Measurements from ENCODE around the gene TOM1L1. TPM values are rescaled to one million over a fixed set of nuclear protein-coding genes. Genes with fewer than 3 reads are reported as not detected.

Gene TOM1L1
- total RNA-seq, 5 donors from 2014 or later (not counting 1 experiment from before 2014, with no cell fraction given), result 0.26 to 0.67 (median 0.49) TPM; not detected in 1

DNA sequence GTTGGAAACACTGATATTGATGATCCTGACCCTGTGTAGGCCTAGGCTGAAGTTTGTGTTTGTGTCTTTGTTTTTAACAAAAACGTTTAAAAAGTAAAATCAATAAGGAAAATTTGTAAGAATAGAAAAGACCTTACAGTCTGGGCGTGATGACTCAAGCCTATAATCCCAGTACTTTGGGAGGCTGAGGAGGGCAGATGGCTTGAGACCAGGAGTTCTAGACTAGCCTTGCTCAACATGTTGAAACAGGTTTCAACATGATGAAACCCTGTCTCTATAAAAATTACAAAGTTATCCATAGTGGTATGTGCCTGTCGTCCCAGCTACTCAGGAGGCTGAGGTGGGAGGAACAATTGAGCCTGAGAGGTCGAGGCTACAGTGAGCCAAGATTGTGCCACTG lies 18.3 kb upstream of the TOM1L1 start:
- no peak for DNase-seq
- H3K27me3 Mint-ChIP-seq, result peaks cover 2 to 14% of the 10 kb centered on the region in 2 donors
- Histone ChIP-seq H3K4me1 (ENCODE audit: control insufficient read depth in 1 of 2, extremely low read depth in 1 of 2, insufficient read depth in 2 of 2, low read length in 2 of 2) (no peaks in the 10 kb centered on the region), H3K36me3 (ENCODE audit: control insufficient read depth in 2 of 2, extremely low read depth in 1 of 2, insufficient read depth in 1 of 2, low read length in 1 of 2) (no peaks in the 10 kb centered on the region), H3K4me3 (ENCODE audit: control insufficient read depth in 1 of 2, extremely low read depth in 1 of 2, low read length in 1 of 2) (no peak overlapping the region), H3K27me3 (replicated peaks in 1 of 2; ENCODE audit: control insufficient read depth in 2 of 2, extremely low read depth in 1 of 2, insufficient read depth in 2 of 2, low read length in 1 of 2) (no peaks in the 10 kb centered on the region), H3K27ac (ENCODE audit: low read length) (no peak overlapping the region), H3K9me3 (no peaks in the 10 kb centered on the region)
- no peak overlapping the region for H3K27ac Mint-ChIP-seq
- WGBS (ENCODE audit: insufficient coverage), result 52% methylated on average over 2 of the region's 4 CpGs
- ATAC-seq (replicated peaks in 1 of 4), result no peak
- ChIA-PET POLR2A (no interaction called here), CTCF (no interaction called here)
- no peaks in the 10 kb centered on the region for H3K9me3 Mint-ChIP-seq
- no peaks in the 10 kb centered on the region for H3K36me3 Mint-ChIP-seq
- H3K4me1 Mint-ChIP-seq, result no peaks in the 10 kb centered on the region
- no peak overlapping the region for H3K4me3 Mint-ChIP-seq

DNA sequence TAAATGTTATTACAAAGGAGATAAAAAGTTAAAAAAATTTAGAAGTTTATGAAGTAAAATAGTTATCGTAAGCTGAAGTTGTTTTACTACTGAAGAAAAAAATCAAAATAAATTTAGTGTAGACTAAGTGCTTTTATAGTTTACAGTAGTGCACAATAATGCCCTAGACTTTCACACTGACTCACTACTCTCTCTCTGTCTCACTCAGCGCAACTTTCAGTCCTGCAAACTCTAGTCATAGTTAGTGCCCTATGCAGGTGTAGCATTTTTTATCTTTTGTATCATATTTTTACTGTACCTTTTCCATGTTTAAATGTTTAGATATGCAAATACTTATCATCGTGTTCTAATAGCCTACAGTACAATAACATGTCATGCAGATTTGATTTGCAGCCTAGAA lies 17.7 kb upstream of the TOM1L1 start:
- Mint-ChIP-seq H3K27ac (no peak overlapping the region), H3K4me1 (no peaks in the 10 kb centered on the region), H3K36me3 (no peaks in the 10 kb centered on the region), H3K27me3 (peaks cover 2 to 8% of the 10 kb centered on the region in 2 donors), H3K9me3 (no peaks in the 10 kb centered on the region), H3K4me3 (no peak overlapping the region)
- WGBS (ENCODE audit: insufficient coverage), result no CpG with 5 or more reads among the region's 3 CpGs
- Histone ChIP-seq H3K27me3 (replicated peaks in 1 of 2; ENCODE audit: control insufficient read depth in 2 of 2, extremely low read depth in 1 of 2, insufficient read depth in 2 of 2, low read length in 1 of 2) (no peaks in the 10 kb centered on the region), H3K4me3 (ENCODE audit: control insufficient read depth in 1 of 2, extremely low read depth in 1 of 2, low read length in 1 of 2) (no peak overlapping the region), H3K27ac (ENCODE audit: low read length) (no peak overlapping the region), H3K36me3 (ENCODE audit: control insufficient read depth in 2 of 2, extremely low read depth in 1 of 2, insufficient read depth in 1 of 2, low read length in 1 of 2) (no peaks in the 10 kb centered on the region), H3K4me1 (ENCODE audit: control insufficient read depth in 1 of 2, extremely low read depth in 1 of 2, insufficient read depth in 2 of 2, low read length in 2 of 2) (no peaks in the 10 kb centered on the region), H3K9me3 (no peaks in the 10 kb centered on the region)
- ChIA-PET CTCF (no interaction called here), POLR2A (no interaction called here)
- ATAC-seq (replicated peaks in 1 of 4) (no peak), DNase-seq (no peak)

DNA sequence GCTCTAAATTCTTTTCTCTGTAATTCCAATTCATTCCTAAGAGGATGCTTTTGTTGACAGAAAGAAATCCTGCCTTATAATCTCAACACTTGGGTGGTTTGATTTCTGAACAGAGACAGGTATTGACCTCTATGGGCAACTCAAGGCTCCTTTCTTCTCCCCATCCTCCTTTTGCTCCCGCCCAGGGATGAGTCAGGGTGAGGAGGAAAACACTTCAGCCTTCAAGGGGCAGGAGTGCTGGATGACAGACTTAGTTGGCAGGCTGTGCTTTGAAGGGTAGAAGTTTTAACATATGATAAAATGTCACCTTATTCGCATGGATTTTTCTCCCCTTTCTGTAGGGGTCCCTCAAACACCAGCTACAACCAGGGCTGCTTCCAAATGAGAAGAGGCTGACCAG lies 16.7 kb upstream of the TOM1L1 start:
- Mint-ChIP-seq H3K27ac (no peak overlapping the region), H3K4me1 (no peaks in the 10 kb centered on the region), H3K9me3 (no peaks in the 10 kb centered on the region), H3K27me3 (peaks cover 2 to 7% of the 10 kb centered on the region in 2 donors), H3K36me3 (no peaks in the 10 kb centered on the region), H3K4me3 (no peak overlapping the region)
- H3K9me3 ChIP-seq, result no peaks in the 10 kb centered on the region
- no peaks in the 10 kb centered on the region for H3K36me3 ChIP-seq (ENCODE audit: control insufficient read depth in 2 of 2, extremely low read depth in 1 of 2, insufficient read depth in 1 of 2, low read length in 1 of 2)
- DNase-seq (no peak), ATAC-seq (replicated peaks in 1 of 4) (no peak)
- no CpG with 5 or more reads among the region's 2 CpGs for WGBS (ENCODE audit: insufficient coverage)
- ChIA-PET CTCF (no interaction called here), POLR2A (no interaction called here)
- no peak overlapping the region for H3K27ac ChIP-seq (ENCODE audit: low read length)
- no peaks in the 10 kb centered on the region for H3K27me3 ChIP-seq (replicated peaks in 1 of 2; ENCODE audit: control insufficient read depth in 2 of 2, extremely low read depth in 1 of 2, insufficient read depth in 2 of 2, low read length in 1 of 2)
- H3K4me3 ChIP-seq (ENCODE audit: control insufficient read depth in 1 of 2, extremely low read depth in 1 of 2, low read length in 1 of 2), result no peak overlapping the region
- no peaks in the 10 kb centered on the region for H3K4me1 ChIP-seq (ENCODE audit: control insufficient read depth in 1 of 2, extremely low read depth in 1 of 2, insufficient read depth in 2 of 2, low read length in 2 of 2)

DNA sequence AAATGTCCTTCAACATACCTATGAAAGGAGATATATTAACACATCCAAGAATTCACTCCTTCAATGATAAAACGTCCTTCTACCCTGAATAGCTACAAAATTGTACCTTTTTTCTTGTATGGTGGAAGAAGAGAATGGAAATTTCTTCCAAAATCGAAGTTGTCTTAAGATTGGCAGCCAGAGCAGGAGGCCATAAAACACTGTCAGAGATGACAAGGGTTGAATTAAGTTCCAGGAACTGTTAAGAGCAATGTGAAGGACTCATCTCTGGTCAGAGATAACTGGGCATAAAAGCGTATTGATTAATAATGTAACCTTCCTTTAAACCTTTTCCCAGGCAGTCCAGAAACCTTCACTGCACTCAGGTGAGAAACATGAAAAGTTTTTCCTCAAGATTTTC lies 12.9 kb upstream of the TOM1L1 start:
- Mint-ChIP-seq H3K9me3 (no peaks in the 10 kb centered on the region), H3K27ac (no peak overlapping the region), H3K4me3 (no peak overlapping the region), H3K4me1 (no peaks in the 10 kb centered on the region), H3K27me3 (peaks cover 0 to 5% of the 10 kb centered on the region in 2 donors), H3K36me3 (no peaks in the 10 kb centered on the region)
- no peaks in the 10 kb centered on the region for H3K36me3 ChIP-seq (ENCODE audit: control insufficient read depth in 2 of 2, extremely low read depth in 1 of 2, insufficient read depth in 1 of 2, low read length in 1 of 2)
- CTCF ChIA-PET, result no interaction called here
- H3K9me3 ChIP-seq, result no peaks in the 10 kb centered on the region
- no peak overlapping the region for H3K27ac ChIP-seq (ENCODE audit: low read length)
- no peaks in the 10 kb centered on the region for H3K4me1 ChIP-seq (ENCODE audit: control insufficient read depth in 1 of 2, extremely low read depth in 1 of 2, insufficient read depth in 2 of 2, low read length in 2 of 2)
- 20% methylated on average over 1 of the region's 3 CpGs for WGBS (ENCODE audit: insufficient coverage)
- DNase-seq, result no peak
- no peak for ATAC-seq (replicated peaks in 1 of 4)
- H3K27me3 ChIP-seq (replicated peaks in 1 of 2; ENCODE audit: control insufficient read depth in 2 of 2, extremely low read depth in 1 of 2, insufficient read depth in 2 of 2, low read length in 1 of 2), result peaks cover 0 to 2% of the 10 kb centered on the region in 2 experiments
- no peak overlapping the region for H3K4me3 ChIP-seq (ENCODE audit: control insufficient read depth in 1 of 2, extremely low read depth in 1 of 2, low read length in 1 of 2)
- POLR2A ChIA-PET, result no interaction called here

DNA sequence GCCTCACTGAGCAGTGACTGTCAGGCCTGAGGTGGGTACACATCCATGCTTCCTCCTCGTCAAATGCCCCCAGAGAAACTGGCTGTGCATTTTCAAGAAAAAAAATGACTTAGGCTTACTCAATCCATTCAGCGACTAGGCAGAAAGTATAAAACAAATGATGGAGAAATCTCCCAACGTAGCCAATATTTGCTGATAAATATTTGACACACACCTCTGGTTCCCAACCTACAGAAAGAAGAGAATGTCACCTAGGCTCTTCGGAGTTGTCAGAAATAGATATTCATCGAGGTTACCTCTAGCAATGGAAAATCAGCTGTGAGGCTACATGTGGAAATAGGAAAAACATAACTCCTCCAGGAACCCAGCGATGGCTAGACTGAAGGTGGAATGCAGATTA lies 12.4 kb upstream of the TOM1L1 start:
- Mint-ChIP-seq H3K27me3 (peaks cover 3 to 7% of the 10 kb centered on the region in 2 donors), H3K36me3 (no peaks in the 10 kb centered on the region), H3K27ac (no peak overlapping the region), H3K9me3 (no peaks in the 10 kb centered on the region), H3K4me1 (no peaks in the 10 kb centered on the region), H3K4me3 (no peak overlapping the region)
- Histone ChIP-seq H3K4me3 (ENCODE audit: control insufficient read depth in 1 of 2, extremely low read depth in 1 of 2, low read length in 1 of 2) (no peak overlapping the region), H3K9me3 (no peaks in the 10 kb centered on the region), H3K27ac (ENCODE audit: low read length) (no peak overlapping the region), H3K27me3 (replicated peaks in 1 of 2; ENCODE audit: control insufficient read depth in 2 of 2, extremely low read depth in 1 of 2, insufficient read depth in 2 of 2, low read length in 1 of 2) (peaks cover 0 to 2% of the 10 kb centered on the region in 2 experiments), H3K4me1 (ENCODE audit: control insufficient read depth in 1 of 2, extremely low read depth in 1 of 2, insufficient read depth in 2 of 2, low read length in 2 of 2) (no peaks in the 10 kb centered on the region), H3K36me3 (ENCODE audit: control insufficient read depth in 2 of 2, extremely low read depth in 1 of 2, insufficient read depth in 1 of 2, low read length in 1 of 2) (no peaks in the 10 kb centered on the region)
- DNase-seq (no peak), ATAC-seq (replicated peaks in 1 of 4) (no peak)
- POLR2A ChIA-PET, result no interaction called here
- WGBS (ENCODE audit: insufficient coverage), result 67% methylated on average over 1 of the region's 6 CpGs
- CTCF ChIA-PET, result no interaction called here

DNA sequence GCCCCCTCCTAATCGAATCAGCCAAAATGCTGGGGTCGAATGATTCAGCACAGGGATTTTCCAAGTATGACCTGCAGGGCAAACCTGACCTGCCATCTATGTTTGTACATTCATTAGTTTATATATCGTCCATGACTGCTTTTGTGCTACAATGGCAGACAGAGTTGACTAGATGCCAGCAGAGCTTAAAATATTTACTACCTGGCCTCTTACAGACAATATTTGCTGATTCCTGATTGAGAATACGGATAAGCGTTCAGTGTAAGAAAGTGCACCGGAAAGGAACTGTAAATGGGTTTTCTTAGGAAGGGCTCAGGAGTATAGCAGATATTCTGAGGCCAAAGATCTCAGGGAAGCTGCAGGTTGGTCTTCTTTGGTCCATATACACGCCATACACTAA lies 11.7 kb upstream of the TOM1L1 start:
- Mint-ChIP-seq H3K27me3 (peaks cover 8 to 10% of the 10 kb centered on the region in 2 donors), H3K27ac (no peak overlapping the region), H3K36me3 (no peaks in the 10 kb centered on the region), H3K4me3 (no peak overlapping the region), H3K4me1 (no peaks in the 10 kb centered on the region), H3K9me3 (no peaks in the 10 kb centered on the region)
- whole genome bisulfite sequencing (ENCODE audit: insufficient coverage), result 60% methylated on average over 1 of the region's 7 CpGs
- Histone ChIP-seq H3K27me3 (replicated peaks in 1 of 2; ENCODE audit: control insufficient read depth in 2 of 2, extremely low read depth in 1 of 2, insufficient read depth in 2 of 2, low read length in 1 of 2) (peaks cover 0 to 2% of the 10 kb centered on the region in 2 experiments), H3K36me3 (ENCODE audit: control insufficient read depth in 2 of 2, extremely low read depth in 1 of 2, insufficient read depth in 1 of 2, low read length in 1 of 2) (no peaks in the 10 kb centered on the region), H3K4me3 (ENCODE audit: control insufficient read depth in 1 of 2, extremely low read depth in 1 of 2, low read length in 1 of 2) (no peak overlapping the region), H3K4me1 (ENCODE audit: control insufficient read depth in 1 of 2, extremely low read depth in 1 of 2, insufficient read depth in 2 of 2, low read length in 2 of 2) (no peaks in the 10 kb centered on the region), H3K9me3 (no peaks in the 10 kb centered on the region), H3K27ac (ENCODE audit: low read length) (no peak overlapping the region)
- CTCF ChIA-PET, result no interaction called here
- POLR2A ChIA-PET, result interaction anchor here in 1 of 2 donors (0.5 kb wide), 1 partner anchor 96 kb away, joined by 3 read pairs; no protein-coding TSS in a partner anchor
- ATAC-seq (replicated peaks in 1 of 4) (no peak), DNase-seq (no peak)

DNA sequence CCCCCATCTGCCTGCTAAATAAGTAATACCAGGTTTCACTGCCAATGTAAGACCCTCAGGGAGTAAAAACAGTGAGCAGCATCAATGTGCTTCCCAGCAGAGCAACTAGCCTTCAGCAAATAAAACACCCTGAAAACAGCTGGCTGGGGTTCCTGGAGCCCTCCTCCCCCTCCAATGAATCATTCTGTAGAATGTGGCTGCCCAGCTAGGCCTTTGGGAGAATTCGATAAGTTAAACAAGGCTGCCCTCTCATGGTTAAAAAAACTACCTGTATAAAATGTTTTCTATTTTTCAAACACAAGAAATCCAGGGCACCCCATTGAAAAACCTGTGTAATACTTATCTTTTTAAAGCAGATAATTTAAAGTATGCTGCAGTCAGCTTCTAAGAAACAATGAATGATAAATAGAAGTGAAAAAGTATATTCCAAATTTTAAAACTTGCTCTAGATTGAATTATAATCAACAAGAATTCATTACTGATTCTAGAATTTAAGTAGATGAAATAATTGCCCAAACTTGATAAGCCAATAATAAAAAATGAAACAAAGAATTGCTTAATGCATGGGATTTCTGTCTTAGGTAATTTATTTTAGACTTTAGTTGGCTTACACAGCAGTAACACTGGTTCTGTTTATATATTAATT lies 9.4 kb upstream of the TOM1L1 start:
- CTCF ChIA-PET, result no interaction called here
- H3K9me3 ChIP-seq, result no peaks in the 10 kb centered on the region
- H3K4me3 Mint-ChIP-seq, result no peak overlapping the region
- H3K4me3 ChIP-seq (ENCODE audit: control insufficient read depth in 1 of 2, extremely low read depth in 1 of 2, low read length in 1 of 2), result no peak overlapping the region
- H3K27ac ChIP-seq (ENCODE audit: low read length), result no peak overlapping the region
- no peaks in the 10 kb centered on the region for H3K4me1 ChIP-seq (ENCODE audit: control insufficient read depth in 1 of 2, extremely low read depth in 1 of 2, insufficient read depth in 2 of 2, low read length in 2 of 2)
- DNase-seq (no peak), ATAC-seq (replicated peaks in 1 of 4) (no peak)
- H3K9me3 Mint-ChIP-seq, result no peaks in the 10 kb centered on the region
- POLR2A ChIA-PET, result no interaction called here
- peaks cover 19% of the 10 kb centered on the region in 2 donors for H3K27me3 Mint-ChIP-seq
- no CpG with 5 or more reads among the region's 1 CpG for WGBS (ENCODE audit: insufficient coverage)
- peaks cover 0 to 2% of the 10 kb centered on the region in 2 experiments for H3K27me3 ChIP-seq (replicated peaks in 1 of 2; ENCODE audit: control insufficient read depth in 2 of 2, extremely low read depth in 1 of 2, insufficient read depth in 2 of 2, low read length in 1 of 2)
- no peaks in the 10 kb centered on the region for H3K4me1 Mint-ChIP-seq
- no peaks in the 10 kb centered on the region for H3K36me3 Mint-ChIP-seq
- H3K27ac Mint-ChIP-seq, result no peak overlapping the region
- H3K36me3 ChIP-seq (ENCODE audit: control insufficient read depth in 2 of 2, extremely low read depth in 1 of 2, insufficient read depth in 1 of 2, low read length in 1 of 2), result no peaks in the 10 kb centered on the region

All from T-cell (primary cell).